ENCODE data around the gene SPPL2B. TPM values are rescaled to one million over a fixed set of nuclear protein-coding genes. Genes with fewer than 3 reads are reported as not detected.

SPPL2B gene
- total and polyA plus RNA-seq, 4 donors, result 30.2 to 140 (median 73.4) TPM

- Histone ChIP-seq H3K9me3 (ENCODE audit: control insufficient read depth, insufficient read depth, low read length) (no peaks in the 10 kb centered on the region), H3K27me3 (ENCODE audit: control insufficient read depth, insufficient read depth, low read length) (no peaks in the 10 kb centered on the region), H3K36me3 (ENCODE audit: control insufficient read depth, insufficient read depth, low read length) (no peaks in the 10 kb centered on the region), H3K4me1 (ENCODE audit: control insufficient read depth, insufficient read depth, low read length) (peaks cover 14% of the 10 kb centered on the region), H3K4me3 (ENCODE audit: low read depth, low read length) (no peak overlapping the region), H3K27ac (ENCODE audit: low read depth, low read length) (no peak overlapping the region)
- WGBS (ENCODE audit: insufficient coverage), result 68% methylated on average over 10 of the region's 11 CpGs
- DNase-seq (ENCODE audit: low read depth in 4 of 6, low spot score in 6 of 6), result no peak
Observed at GRCh38 chr19:2372076-2372612, 43.7 kb downstream of the SPPL2B start.

GRCh38 chr19:2374808-2375207 is 46.3 kb downstream of the SPPL2B start:
- WGBS (ENCODE audit: insufficient coverage), result 91% methylated on average over 10 of the region's 13 CpGs
- no peaks in the 10 kb centered on the region for H3K36me3 ChIP-seq (ENCODE audit: control insufficient read depth, insufficient read depth, low read length)
- DNase-seq (ENCODE audit: low read depth in 4 of 6, low spot score in 6 of 6), result no peak
- no peak overlapping the region for H3K27ac ChIP-seq (ENCODE audit: low read depth, low read length)
- no peaks in the 10 kb centered on the region for H3K27me3 ChIP-seq (ENCODE audit: control insufficient read depth, insufficient read depth, low read length)
- H3K4me3 ChIP-seq (ENCODE audit: low read depth, low read length), result no peak overlapping the region
- H3K4me1 ChIP-seq (ENCODE audit: control insufficient read depth, insufficient read depth, low read length), result peaks cover 14% of the 10 kb centered on the region
- no peaks in the 10 kb centered on the region for H3K9me3 ChIP-seq (ENCODE audit: control insufficient read depth, insufficient read depth, low read length)

GRCh38 chr19:2375353-2376121 is 47.1 kb downstream of the SPPL2B start:
- Histone ChIP-seq H3K27me3 (ENCODE audit: control insufficient read depth, insufficient read depth, low read length) (no peaks in the 10 kb centered on the region), H3K27ac (ENCODE audit: low read depth, low read length) (no peak overlapping the region), H3K9me3 (ENCODE audit: control insufficient read depth, insufficient read depth, low read length) (no peaks in the 10 kb centered on the region), H3K4me1 (ENCODE audit: control insufficient read depth, insufficient read depth, low read length) (peaks cover 16% of the 10 kb centered on the region), H3K4me3 (ENCODE audit: low read depth, low read length) (no peak overlapping the region), H3K36me3 (ENCODE audit: control insufficient read depth, insufficient read depth, low read length) (no peaks in the 10 kb centered on the region)
- WGBS (ENCODE audit: insufficient coverage), result 90% methylated on average over 6 of the region's 7 CpGs
- no peak for DNase-seq (ENCODE audit: low read depth in 4 of 6, low spot score in 6 of 6)

GRCh38 chr19:2376784-2377519 is 48.5 kb downstream of the SPPL2B start:
- H3K9me3 ChIP-seq (ENCODE audit: control insufficient read depth, insufficient read depth, low read length), result no peaks in the 10 kb centered on the region
- no peak overlapping the region for H3K27ac ChIP-seq (ENCODE audit: low read depth, low read length)
- H3K36me3 ChIP-seq (ENCODE audit: control insufficient read depth, insufficient read depth, low read length), result no peaks in the 10 kb centered on the region
- no peak for DNase-seq (ENCODE audit: low read depth in 4 of 6, low spot score in 6 of 6)
- no peaks in the 10 kb centered on the region for H3K27me3 ChIP-seq (ENCODE audit: control insufficient read depth, insufficient read depth, low read length)
- H3K4me1 ChIP-seq (ENCODE audit: control insufficient read depth, insufficient read depth, low read length), result peaks cover 14% of the 10 kb centered on the region
- H3K4me3 ChIP-seq (ENCODE audit: low read depth, low read length), result no peak overlapping the region
- 76% methylated on average over 12 of the region's 15 CpGs for WGBS (ENCODE audit: insufficient coverage)

GRCh38 chr19:2380567-2380966 is 52.1 kb downstream of the SPPL2B start:
- peak overlapping the region; percentile 79 for H3K27ac ChIP-seq (ENCODE audit: low read depth, low read length)
- 10% methylated on average over 2 of the region's 2 CpGs for WGBS (ENCODE audit: insufficient coverage)
- no peak overlapping the region for H3K4me3 ChIP-seq (ENCODE audit: low read depth, low read length)
- H3K27me3 ChIP-seq (ENCODE audit: control insufficient read depth, insufficient read depth, low read length), result no peaks in the 10 kb centered on the region
- H3K4me1 ChIP-seq (ENCODE audit: control insufficient read depth, insufficient read depth, low read length), result peaks cover 28% of the 10 kb centered on the region
- DNase-seq (ENCODE audit: low read depth in 4 of 6, low spot score in 6 of 6), result no peak
- H3K36me3 ChIP-seq (ENCODE audit: control insufficient read depth, insufficient read depth, low read length), result no peaks in the 10 kb centered on the region
- H3K9me3 ChIP-seq (ENCODE audit: control insufficient read depth, insufficient read depth, low read length), result no peaks in the 10 kb centered on the region

GRCh38 chr19:2381148-2381820 is 52.8 kb downstream of the SPPL2B start:
- peak; percentile 73 to 95 (median 81) for DNase-seq (ENCODE audit: low read depth in 4 of 6, low spot score in 6 of 6)
- H3K9me3 ChIP-seq (ENCODE audit: control insufficient read depth, insufficient read depth, low read length), result no peaks in the 10 kb centered on the region
- H3K36me3 ChIP-seq (ENCODE audit: control insufficient read depth, insufficient read depth, low read length), result no peaks in the 10 kb centered on the region
- peaks cover 28% of the 10 kb centered on the region for H3K4me1 ChIP-seq (ENCODE audit: control insufficient read depth, insufficient read depth, low read length)
- H3K4me3 ChIP-seq (ENCODE audit: low read depth, low read length), result no peak overlapping the region
- H3K27ac ChIP-seq (ENCODE audit: low read depth, low read length), result peak overlapping the region; percentile 79
- H3K27me3 ChIP-seq (ENCODE audit: control insufficient read depth, insufficient read depth, low read length), result no peaks in the 10 kb centered on the region
- WGBS (ENCODE audit: insufficient coverage), result 19% methylated on average over 9 of the region's 18 CpGs

GRCh38 chr19:2382530-2383222 is 54.2 kb downstream of the SPPL2B start:
- DNase-seq (ENCODE audit: low read depth in 4 of 6, low spot score in 6 of 6), result no peak
- Histone ChIP-seq H3K9me3 (ENCODE audit: control insufficient read depth, insufficient read depth, low read length) (no peaks in the 10 kb centered on the region), H3K4me1 (ENCODE audit: control insufficient read depth, insufficient read depth, low read length) (peaks cover 24% of the 10 kb centered on the region), H3K27me3 (ENCODE audit: control insufficient read depth, insufficient read depth, low read length) (no peaks in the 10 kb centered on the region), H3K36me3 (ENCODE audit: control insufficient read depth, insufficient read depth, low read length) (no peaks in the 10 kb centered on the region), H3K27ac (ENCODE audit: low read depth, low read length) (no peak overlapping the region), H3K4me3 (ENCODE audit: low read depth, low read length) (no peak overlapping the region)
- 91% methylated on average over 12 of the region's 13 CpGs for WGBS (ENCODE audit: insufficient coverage)

GRCh38 chr19:2385053-2385721 is 56.7 kb downstream of the SPPL2B start:
- Histone ChIP-seq H3K4me3 (ENCODE audit: low read depth, low read length) (no peak overlapping the region), H3K27me3 (ENCODE audit: control insufficient read depth, insufficient read depth, low read length) (no peaks in the 10 kb centered on the region), H3K4me1 (ENCODE audit: control insufficient read depth, insufficient read depth, low read length) (peaks cover 24% of the 10 kb centered on the region), H3K9me3 (ENCODE audit: control insufficient read depth, insufficient read depth, low read length) (no peaks in the 10 kb centered on the region), H3K36me3 (ENCODE audit: control insufficient read depth, insufficient read depth, low read length) (no peaks in the 10 kb centered on the region), H3K27ac (ENCODE audit: low read depth, low read length) (no peak overlapping the region)
- whole genome bisulfite sequencing (ENCODE audit: insufficient coverage), result 36% methylated on average over 21 of the region's 37 CpGs
- no peak for DNase-seq (ENCODE audit: low read depth in 4 of 6, low spot score in 6 of 6)

All from spinal cord (tissue), 10 donors.